ENCODE measurements around the gene NPFFR1.
"Not testable (repeated sequence)": the region's sequence is repeated elsewhere in the genome, so short reads cannot be mapped to it uniquely, and the experiment has no call there.

The NPFFR1 gene

GRCh38 chr10:70284542-70285475 is 1.0 kb upstream of the NPFFR1 start:
- DNase-seq: no peak

GRCh38 chr10:70283071-70283444 is 746 bp downstream of the NPFFR1 start:
- DNase-seq: no peak

DNA sequence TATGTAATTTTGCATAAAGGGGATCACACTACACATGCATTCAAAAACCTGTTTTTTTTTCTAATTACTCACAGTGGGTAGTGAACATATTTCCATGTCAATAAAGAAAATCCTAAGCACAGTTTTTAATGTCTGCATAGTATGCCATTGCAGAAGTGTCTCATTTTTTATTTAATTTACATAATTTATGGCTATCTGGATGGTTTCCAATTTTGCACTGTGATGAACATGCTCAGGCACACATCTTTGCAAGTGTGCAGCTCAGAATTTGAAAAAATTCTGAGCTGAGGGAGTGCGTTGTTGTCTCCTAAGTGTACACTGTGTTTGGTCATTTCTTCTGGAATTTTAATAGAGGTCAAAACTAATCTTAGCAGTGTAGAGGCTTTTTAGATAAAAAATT is 2.2 kb downstream of the NPFFR1 start:
- DNase-seq: no peak

- DNase-seq: no peak
These were observed 3.7 kb downstream of the NPFFR1 start for GRCh38 chr10:70280099-70280498.

DNA sequence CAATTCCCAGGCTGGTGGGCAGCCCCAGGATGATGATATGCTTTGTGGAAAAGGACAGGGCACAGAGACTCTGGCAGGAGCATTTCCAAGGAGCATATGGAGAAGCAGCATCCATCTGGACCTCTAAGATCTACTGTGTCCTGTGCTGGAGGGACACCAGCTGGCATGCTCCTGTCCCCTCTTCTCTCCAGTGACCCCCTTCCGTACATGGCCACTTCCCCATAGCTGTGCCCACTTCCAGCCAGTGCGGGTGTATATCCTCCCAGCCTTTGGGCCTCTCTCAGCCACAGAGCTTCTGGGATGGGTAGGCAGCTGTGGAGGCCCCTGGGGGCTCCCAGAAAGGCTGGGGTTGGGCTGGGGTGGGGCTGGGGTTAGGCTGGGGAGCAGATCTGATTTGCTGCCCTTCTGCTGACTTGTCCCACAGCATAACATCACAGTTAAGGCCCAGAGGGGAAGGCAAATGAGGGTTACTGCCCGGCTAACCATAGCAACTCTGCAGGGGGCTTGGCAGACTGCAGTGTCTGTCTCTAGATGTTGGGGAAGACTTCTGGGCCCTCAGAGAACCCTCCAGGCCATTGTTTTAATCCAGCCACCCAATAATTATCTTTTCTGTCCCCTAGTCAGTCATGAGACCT is 6.3 kb downstream of the NPFFR1 start:
- DNase-seq: no peak

DNA sequence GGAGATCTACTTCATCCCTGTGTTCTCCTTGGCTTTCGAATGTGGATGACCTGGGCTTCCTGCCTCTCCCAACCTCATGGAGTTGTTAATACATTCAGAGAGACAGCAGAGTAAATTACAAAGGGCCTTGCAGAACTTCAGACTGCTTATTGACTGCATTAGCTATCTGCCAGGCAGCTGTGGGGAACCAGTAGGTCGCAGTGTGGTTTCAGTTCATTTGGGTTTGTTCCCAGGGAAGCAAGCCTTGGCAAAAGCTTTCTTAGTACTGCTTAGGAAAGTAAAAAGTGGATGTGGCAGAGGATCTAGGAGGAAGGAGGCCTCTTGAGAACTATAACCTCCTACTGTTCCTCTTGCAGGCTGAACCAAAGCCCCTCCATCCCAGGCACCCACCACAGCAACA is 9.2 kb downstream of the NPFFR1 start:
- no peak for DNase-seq

GRCh38 chr10:70272925-70273316 is 10.9 kb downstream of the NPFFR1 start:
- DNase-seq: no peak

- DNase-seq: no peak
These were observed 11.5 kb downstream of the NPFFR1 start for GRCh38 chr10:70271996-70272924.

DNA sequence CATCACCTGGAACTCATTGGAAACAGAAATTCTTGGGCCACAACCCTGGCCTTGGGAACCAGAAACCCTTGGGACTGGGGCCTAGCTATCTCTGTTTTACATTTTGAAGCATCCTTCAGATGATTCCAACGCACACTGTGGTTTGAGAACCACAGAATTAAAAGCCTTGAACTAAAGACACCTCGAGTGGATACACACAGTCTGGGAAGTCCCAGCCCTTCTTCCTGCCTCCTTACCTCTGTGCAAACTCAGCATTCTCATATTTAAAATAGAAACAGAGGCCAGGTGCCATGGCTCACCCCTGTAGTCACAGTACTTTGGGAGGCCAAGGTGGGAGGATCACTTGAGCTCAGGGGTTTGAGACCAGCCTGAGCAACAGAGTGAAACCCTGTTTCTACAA is 12.9 kb downstream of the NPFFR1 start:
- no peak for DNase-seq

DNA sequence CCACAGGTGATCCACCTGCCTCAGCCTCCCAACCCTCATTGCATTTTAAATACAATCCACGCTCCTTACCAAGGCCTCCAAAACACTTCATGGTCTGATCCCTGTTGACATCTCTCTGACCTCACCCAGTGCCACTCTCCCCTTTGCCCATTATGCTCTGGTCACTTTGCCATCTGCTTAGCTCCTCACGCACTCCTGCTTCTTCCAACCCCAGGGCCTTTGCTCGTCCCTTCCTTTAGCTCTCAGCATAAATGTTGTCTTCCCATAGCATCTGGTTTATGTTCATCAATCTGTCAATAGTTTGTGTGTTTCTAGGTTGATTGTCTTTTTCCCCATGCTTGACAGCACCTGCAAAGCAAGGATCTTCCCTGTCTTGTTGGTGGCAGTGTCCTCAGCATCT is 14.1 kb downstream of the NPFFR1 start:
- DNase-seq: no peak

DNA sequence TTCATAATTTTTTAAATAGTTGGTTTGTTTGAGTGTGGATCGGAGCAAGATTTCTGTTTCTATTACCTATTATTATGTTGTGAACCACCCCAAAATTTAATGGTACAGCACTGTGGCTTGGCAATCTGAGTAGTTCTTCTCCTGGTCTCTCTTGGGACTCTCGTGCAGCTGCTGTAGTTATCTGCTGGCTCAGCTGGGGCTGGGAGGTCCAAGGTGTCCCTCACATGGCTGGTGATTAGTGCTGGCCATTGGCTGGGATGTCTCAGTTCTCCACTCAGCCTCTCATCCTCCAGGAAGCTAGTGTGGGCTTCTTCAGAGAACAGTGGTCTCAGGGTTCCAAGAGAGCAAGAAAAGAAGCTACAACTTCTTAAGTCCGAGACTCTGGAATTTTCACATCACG is 15.4 kb downstream of the NPFFR1 start:
- no peak for DNase-seq

GRCh38 chr10:70267161-70267933 is 16.5 kb downstream of the NPFFR1 start:
- no peak for DNase-seq

- no peak for DNase-seq
These were observed 17.1 kb downstream of the NPFFR1 start for GRCh38 chr10:70266701-70267100.

- DNase-seq: no peak
These were observed 17.7 kb downstream of the NPFFR1 start for GRCh38 chr10:70266056-70266455.

DNA sequence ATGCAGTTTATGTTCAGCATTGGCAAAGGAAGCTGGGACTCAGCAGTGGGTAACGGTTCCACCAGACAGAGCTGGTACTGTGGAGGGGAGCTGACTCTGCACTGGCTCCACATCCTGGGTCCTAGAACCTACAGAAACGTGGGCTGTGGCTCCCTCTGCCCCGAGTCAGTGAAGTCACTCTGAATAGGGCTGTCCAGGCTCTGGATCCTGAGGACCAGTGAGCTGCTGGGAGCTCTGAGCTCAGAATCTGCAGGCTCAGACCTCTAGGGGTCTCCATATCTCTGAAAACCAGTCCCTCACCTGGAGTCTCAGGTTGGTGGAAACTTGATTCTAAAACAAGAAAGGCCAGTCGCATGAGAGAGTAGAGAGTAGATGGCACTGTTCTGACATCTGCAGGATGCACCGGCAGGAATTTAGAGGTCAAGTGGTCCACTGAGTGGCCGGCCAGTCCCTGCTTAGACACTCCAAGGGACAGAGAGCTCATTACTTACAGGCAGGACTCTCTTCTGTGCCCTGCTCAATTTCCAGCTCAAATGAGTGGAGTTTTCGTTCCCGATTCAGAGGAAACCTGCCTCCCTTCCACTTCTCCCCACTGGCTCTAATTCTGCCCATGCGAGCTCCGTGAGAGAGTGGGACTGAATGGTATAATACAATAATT is 18.6 kb downstream of the NPFFR1 start:
- DNase-seq: no peak

DNA sequence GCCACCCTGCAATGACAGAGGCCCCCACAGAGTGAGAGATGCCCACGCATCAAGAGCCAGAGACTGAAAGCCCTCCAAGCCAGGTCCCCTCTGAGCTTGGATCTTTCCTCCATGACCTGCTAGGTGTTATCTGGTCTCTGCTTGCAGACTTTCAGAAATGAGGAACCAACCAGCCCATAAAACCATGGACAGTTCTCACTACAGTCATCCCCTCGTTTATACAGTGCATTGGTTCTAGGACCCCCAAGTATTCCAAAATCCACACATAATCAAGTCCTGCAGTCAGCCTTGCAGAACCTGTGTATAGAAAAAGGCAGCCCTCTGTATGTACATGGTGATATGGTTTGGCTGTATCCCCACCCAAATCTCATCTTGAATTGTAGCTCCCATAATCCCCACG is 23.1 kb downstream of the NPFFR1 start:
- no peak for DNase-seq

- DNase-seq: no peak
These were observed 23.5 kb downstream of the NPFFR1 start for GRCh38 chr10:70260259-70260658.

DNA sequence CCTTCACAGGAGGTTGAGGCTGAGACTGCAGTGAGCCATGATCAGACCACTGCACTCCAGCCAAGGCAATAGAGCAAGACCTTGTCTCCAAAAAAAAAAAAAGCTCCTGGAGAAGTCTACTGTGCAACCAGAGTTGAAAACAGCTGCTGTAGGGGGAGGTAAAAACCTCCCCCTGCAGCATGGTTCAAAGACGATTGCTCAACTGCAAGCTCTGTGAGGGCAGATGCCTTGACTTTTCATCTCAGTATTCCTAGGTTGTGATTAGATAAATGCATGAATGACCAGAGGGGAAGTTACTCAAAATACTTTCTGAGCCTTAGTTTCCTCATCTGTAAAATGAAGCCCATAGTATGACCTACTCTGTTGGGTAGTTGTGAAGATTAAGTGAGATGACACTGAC is 25.6 kb downstream of the NPFFR1 start:
- DNase-seq: no peak

- DNase-seq: not testable (repeated sequence)
These were observed 26.0 kb downstream of the NPFFR1 start for GRCh38 chr10:70257816-70258215.

DNA sequence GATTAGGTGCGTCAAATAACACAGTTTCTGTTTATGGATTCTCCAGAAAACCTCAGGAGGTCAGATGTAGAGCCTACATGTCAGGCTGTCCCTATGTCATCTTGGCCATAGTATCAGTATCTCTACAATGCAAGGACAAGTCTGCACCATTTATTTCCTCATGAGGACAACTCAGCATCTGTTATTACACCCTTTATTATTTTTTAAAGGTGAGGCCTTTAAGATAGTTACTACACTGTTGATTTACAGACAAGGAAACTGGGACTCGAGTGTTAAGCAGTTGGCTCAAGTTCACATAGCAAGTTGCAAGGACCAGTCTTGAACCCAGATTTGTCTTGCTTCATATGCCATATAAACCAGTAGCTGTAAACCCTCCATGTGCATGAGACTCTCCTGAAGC is 27.3 kb downstream of the NPFFR1 start:
- DNase-seq: no peak

DNA sequence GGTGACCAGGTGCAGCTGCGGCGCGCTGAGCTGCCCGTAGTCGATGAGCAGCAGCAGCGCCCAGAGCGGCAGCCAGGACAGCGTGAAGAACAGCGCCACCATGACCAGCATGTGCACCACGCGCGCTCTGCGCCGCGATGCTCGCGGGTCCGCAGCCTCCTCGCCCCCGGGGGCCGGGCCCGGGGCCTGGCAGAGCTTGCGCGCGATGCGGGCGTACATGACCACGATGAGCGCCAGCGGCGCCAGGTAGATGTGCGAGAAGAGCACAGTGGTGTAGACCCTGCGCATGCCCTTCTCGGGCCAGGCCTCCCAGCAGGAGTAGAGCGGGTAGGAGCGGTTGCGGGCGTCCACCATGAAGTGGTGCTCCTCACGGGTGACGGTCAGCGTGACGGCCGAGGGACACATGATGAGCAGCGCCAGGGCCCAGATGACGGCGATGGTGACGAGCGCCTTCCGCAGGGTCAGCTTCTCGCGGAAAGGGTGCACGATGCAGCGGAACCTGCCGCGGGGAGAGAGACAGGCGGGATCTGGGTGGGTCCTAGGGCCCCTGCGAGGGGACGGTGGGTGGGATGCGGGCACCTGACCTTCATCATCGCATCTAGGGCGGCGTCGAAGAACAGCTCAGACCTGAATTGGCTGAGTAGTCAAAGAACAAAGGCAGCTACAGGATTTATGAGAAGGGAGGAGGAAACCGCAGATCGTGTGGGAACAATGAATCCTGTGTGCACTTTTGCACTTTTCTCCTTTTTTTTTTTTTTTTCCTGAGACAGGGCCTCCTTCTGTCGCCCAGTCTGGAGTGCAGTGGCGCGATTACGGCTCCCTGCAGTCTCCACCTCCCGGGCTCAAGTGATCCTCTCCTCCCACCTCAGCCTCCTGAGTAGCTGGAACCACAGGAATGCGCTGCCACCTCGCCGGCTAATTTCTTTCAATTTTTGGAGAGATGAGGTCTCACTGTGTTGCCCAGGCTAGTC is 28.2 kb downstream of the NPFFR1 start:
- no peak for DNase-seq
